Testis (tissue), 2 donors: ENCODE measurements around the gene B4GALT1.

Source experiments
- POLR2A ChIP-seq: fragments of 450-650 bp; IDR thresholded peaks from one replicate; pipeline ENCODE4 v1.6.1; 2017; ENCODE audit warnings: antibody characterized with exemption, mild to moderate bottlenecking, moderate library complexity
- TF ChIP-seq, protein P1 (sequence below), 3 experiments: fragments of 450-650 bp in 2 of 3; fragments of 200-600 bp in 1 of 3; sonication (generic) in 1 of 3; IDR thresholded peaks; one replicate each; pipeline ENCODE4 v1.5.1; 2016 to 2019; ENCODE audit warnings: antibody characterized with exemption in 3 of 3, mild to moderate bottlenecking in 2 of 3, moderate library complexity in 1 of 3

DNA sequence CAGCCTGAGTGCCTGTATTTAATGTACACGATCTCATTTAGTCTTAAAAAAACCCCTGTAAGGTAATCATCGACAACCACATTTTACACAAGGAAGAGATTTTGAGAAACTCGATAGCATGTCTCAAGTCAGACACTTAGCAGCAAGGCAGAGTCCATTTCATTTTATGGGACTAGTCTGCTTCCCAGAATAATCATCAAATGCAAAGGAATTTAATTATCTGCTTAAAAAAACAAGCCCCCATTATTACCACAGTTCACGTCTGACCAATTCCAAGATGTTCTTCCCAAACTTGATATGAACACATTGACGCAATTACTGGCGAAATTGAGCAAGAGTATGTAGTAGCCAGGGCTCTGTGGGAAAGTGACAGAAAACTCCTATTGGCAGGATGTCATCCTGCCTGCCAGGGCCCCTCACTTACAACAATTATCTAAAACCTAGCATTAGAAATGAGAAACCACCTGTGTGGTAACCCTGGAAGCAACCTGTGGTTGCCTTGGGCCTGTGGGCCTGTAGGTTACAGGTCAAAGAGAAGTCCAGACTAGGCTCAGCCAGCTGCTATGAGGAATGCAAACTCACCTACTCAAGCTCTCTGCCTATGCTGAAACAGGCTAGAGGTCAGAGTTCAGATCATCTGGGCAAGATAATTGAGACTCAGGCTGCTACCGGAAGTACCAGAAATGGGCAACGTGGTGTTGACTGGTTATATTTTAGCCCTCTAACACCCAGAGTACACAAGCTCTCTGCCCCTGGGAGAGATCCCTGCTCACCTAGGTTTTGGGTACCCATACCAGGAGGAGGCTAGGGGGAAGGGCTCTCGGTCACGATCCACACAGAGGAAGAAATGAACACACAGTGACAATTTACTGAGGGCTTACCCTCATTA, 1.6 kb downstream of the B4GALT1 start:
- TF ChIP-seq, protein P1, sequence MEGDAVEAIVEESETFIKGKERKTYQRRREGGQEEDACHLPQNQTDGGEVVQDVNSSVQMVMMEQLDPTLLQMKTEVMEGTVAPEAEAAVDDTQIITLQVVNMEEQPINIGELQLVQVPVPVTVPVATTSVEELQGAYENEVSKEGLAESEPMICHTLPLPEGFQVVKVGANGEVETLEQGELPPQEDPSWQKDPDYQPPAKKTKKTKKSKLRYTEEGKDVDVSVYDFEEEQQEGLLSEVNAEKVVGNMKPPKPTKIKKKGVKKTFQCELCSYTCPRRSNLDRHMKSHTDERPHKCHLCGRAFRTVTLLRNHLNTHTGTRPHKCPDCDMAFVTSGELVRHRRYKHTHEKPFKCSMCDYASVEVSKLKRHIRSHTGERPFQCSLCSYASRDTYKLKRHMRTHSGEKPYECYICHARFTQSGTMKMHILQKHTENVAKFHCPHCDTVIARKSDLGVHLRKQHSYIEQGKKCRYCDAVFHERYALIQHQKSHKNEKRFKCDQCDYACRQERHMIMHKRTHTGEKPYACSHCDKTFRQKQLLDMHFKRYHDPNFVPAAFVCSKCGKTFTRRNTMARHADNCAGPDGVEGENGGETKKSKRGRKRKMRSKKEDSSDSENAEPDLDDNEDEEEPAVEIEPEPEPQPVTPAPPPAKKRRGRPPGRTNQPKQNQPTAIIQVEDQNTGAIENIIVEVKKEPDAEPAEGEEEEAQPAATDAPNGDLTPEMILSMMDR (IDR thresholded peaks at IDR 0.05) = no peak
- TF ChIP-seq POLR2A = no peak
